Vagina (tissue), 2 donors: ENCODE measurements around the gene IQGAP1.

Experiments
- POLR2A ChIP-seq, 2 donors: fragments of 450-650 bp; IDR thresholded peaks; one replicate each; pipeline ENCODE4 v1.6.1; 2017; ENCODE audit warnings: antibody characterized with exemption in 2 of 2, mild to moderate bottlenecking in 2 of 2, moderate library complexity in 2 of 2
- POLR2AphosphoS5 ChIP-seq, 2 donors: sonication (generic); formaldehyde crosslinking; IDR thresholded peaks; one replicate each; pipeline ENCODE4 v1.9.0; 2017; ENCODE audit warnings: antibody characterized with exemption in 2 of 2, mild to moderate bottlenecking in 2 of 2, low read depth in 1 of 2; ENCODE audit not compliant: insufficient read depth in 1 of 2
- TF ChIP-seq, protein P1 (sequence below), 3 experiments: fragments of 450-650 bp in 2 of 3; fragments of 200-600 bp in 1 of 3; sonication (generic) in 1 of 3; IDR thresholded peaks; one replicate each; pipeline ENCODE4 v1.5.1; 2017 to 2019; ENCODE audit warnings: antibody characterized with exemption in 3 of 3, mild to moderate bottlenecking in 2 of 3, moderate library complexity in 2 of 3

GRCh38 chr15:90501898-90502297, 113.9 kb downstream of the IQGAP1 start:
- no peak for TF ChIP-seq POLR2A (IDR thresholded peaks at IDR 0.05)
- TF ChIP-seq, protein P1, sequence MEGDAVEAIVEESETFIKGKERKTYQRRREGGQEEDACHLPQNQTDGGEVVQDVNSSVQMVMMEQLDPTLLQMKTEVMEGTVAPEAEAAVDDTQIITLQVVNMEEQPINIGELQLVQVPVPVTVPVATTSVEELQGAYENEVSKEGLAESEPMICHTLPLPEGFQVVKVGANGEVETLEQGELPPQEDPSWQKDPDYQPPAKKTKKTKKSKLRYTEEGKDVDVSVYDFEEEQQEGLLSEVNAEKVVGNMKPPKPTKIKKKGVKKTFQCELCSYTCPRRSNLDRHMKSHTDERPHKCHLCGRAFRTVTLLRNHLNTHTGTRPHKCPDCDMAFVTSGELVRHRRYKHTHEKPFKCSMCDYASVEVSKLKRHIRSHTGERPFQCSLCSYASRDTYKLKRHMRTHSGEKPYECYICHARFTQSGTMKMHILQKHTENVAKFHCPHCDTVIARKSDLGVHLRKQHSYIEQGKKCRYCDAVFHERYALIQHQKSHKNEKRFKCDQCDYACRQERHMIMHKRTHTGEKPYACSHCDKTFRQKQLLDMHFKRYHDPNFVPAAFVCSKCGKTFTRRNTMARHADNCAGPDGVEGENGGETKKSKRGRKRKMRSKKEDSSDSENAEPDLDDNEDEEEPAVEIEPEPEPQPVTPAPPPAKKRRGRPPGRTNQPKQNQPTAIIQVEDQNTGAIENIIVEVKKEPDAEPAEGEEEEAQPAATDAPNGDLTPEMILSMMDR (IDR thresholded peaks at IDR 0.05) = no peak
- TF ChIP-seq POLR2AphosphoS5 (IDR thresholded peaks at IDR 0.05; ENCODE audit: insufficient read depth in 1 of 2, low read depth in 1 of 2) = no peak
